ENCODE data around the gene GRHL1. TPM values are rescaled to one million over a fixed set of nuclear protein-coding genes. Genes with fewer than 3 reads are reported as not detected.

Gene GRHL1
- total RNA-seq, 4 donors from 2014 or later: 112 to 233 (median 121) TPM

- no peak for DNase-seq (ENCODE audit: low spot score in 2 of 2)
- Histone ChIP-seq H3K4me3 (no peak overlapping the region), H3K27me3 (no peaks in the 10 kb centered on the region), H3K27ac (peak overlapping the region; percentile 70), H3K4me1 (peaks cover 49% of the 10 kb centered on the region), H3K36me3 (no peaks in the 10 kb centered on the region), H3K9me3 (no peaks in the 10 kb centered on the region)
- WGBS: 52% methylated on average over 5 of the region's 14 CpGs
- TF ChIP-seq CTCF (IDR thresholded peaks at IDR 0.05): peak in 1 of 2 donors; percentile 64
- TF ChIP-seq EP300 (IDR thresholded peaks at IDR 0.05): no peak
- no peak for TF ChIP-seq POLR2A (IDR thresholded peaks at IDR 0.05)
- no peak for TF ChIP-seq POLR2AphosphoS5 (IDR thresholded peaks at IDR 0.05)
These were observed 84.8 kb downstream of the GRHL1 start for GRCh38 chr2:10036095-10036884.

- TF ChIP-seq POLR2A (IDR thresholded peaks at IDR 0.05) (no peak), EP300 (IDR thresholded peaks at IDR 0.05) (no peak), POLR2AphosphoS5 (IDR thresholded peaks at IDR 0.05) (no peak), CTCF (IDR thresholded peaks at IDR 0.05) (no peak)
- Histone ChIP-seq H3K9me3 (no peaks in the 10 kb centered on the region), H3K27me3 (no peaks in the 10 kb centered on the region), H3K27ac (no peak overlapping the region), H3K36me3 (no peaks in the 10 kb centered on the region), H3K4me1 (peaks cover 65% of the 10 kb centered on the region), H3K4me3 (no peak overlapping the region)
- no peak for DNase-seq (ENCODE audit: low spot score in 2 of 2)
- 79% methylated on average over 7 of the region's 10 CpGs for WGBS
These were observed 86.6 kb downstream of the GRHL1 start for GRCh38 chr2:10038123-10038522.

- TF ChIP-seq EP300 (IDR thresholded peaks at IDR 0.05): no peak
- no peak for TF ChIP-seq POLR2A (IDR thresholded peaks at IDR 0.05)
- Histone ChIP-seq H3K27ac (no peak overlapping the region), H3K4me3 (no peak overlapping the region), H3K4me1 (peaks cover 65% of the 10 kb centered on the region), H3K36me3 (no peaks in the 10 kb centered on the region), H3K9me3 (no peaks in the 10 kb centered on the region), H3K27me3 (no peaks in the 10 kb centered on the region)
- no peak for DNase-seq (ENCODE audit: low spot score in 2 of 2)
These were observed 87.2 kb downstream of the GRHL1 start for GRCh38 chr2:10038716-10039115.

GRCh38 chr2:10039658-10040410 lies 88.3 kb downstream of the GRHL1 start:
- H3K9me3 ChIP-seq: no peaks in the 10 kb centered on the region
- no peak for DNase-seq (ENCODE audit: low spot score in 2 of 2)
- H3K4me1 ChIP-seq: peaks cover 74% of the 10 kb centered on the region
- H3K4me3 ChIP-seq: no peak overlapping the region
- no peaks in the 10 kb centered on the region for H3K27me3 ChIP-seq
- H3K27ac ChIP-seq: peak overlapping the region; percentile 16
- no peaks in the 10 kb centered on the region for H3K36me3 ChIP-seq
- no peak for TF ChIP-seq POLR2AphosphoS5 (IDR thresholded peaks at IDR 0.05)
- 48% methylated on average over 16 of the region's 16 CpGs for WGBS

- no peak for DNase-seq (ENCODE audit: low spot score in 2 of 2)
- Histone ChIP-seq H3K27me3 (no peaks in the 10 kb centered on the region), H3K4me1 (peaks cover 76% of the 10 kb centered on the region)
These were observed 90.2 kb downstream of the GRHL1 start for GRCh38 chr2:10041711-10042110.

GRCh38 chr2:10042301-10043161 lies 91.0 kb downstream of the GRHL1 start:
- Histone ChIP-seq H3K4me1 (peaks cover 74% of the 10 kb centered on the region), H3K4me3 (peak overlapping the region; percentile 56), H3K36me3 (peaks cover 11% of the 10 kb centered on the region), H3K27me3 (no peaks in the 10 kb centered on the region), H3K27ac (peak overlapping the region; percentile 89), H3K9me3 (no peaks in the 10 kb centered on the region)
- TF ChIP-seq POLR2A (IDR thresholded peaks at IDR 0.05) (peak in 1 of 2 donors; percentile 50), EP300 (IDR thresholded peaks at IDR 0.05) (no peak), POLR2AphosphoS5 (IDR thresholded peaks at IDR 0.05) (peak in 1 of 3 donors; percentile 63), CTCF (IDR thresholded peaks at IDR 0.05) (no peak)
- WGBS: 20% methylated on average over 52 of the region's 54 CpGs
- DNase-seq (ENCODE audit: low spot score in 2 of 2): peak; percentile 90 to 92

More at GRCh38 chr2:10041711-10042110, 90.2 kb downstream of the GRHL1 start:
- no peak for TF ChIP-seq POLR2AphosphoS5 (IDR thresholded peaks at IDR 0.05)
- Histone ChIP-seq H3K27ac (peak overlapping the region; percentile 89), H3K9me3 (no peaks in the 10 kb centered on the region), H3K4me3 (peak overlapping the region; percentile 56), H3K36me3 (peaks cover 7% of the 10 kb centered on the region)
- 83% methylated on average over 14 of the region's 14 CpGs for WGBS

Data from suprapubic skin (tissue), 4 donors.